NCI-H2196 (cell line): ENCODE results near the gene MEGF9.
"Not testable (repeated sequence)": the region's sequence is repeated elsewhere in the genome, so short reads cannot be mapped to it uniquely, and the experiment has no call there.

Experiments used
- DNase-seq: peaks from one replicate; lab custom pipeline; 2025; ENCODE audit not compliant: unreplicated experiment; lab: John Stamatoyannopoulos, UW

MEGF9 gene

DNA sequence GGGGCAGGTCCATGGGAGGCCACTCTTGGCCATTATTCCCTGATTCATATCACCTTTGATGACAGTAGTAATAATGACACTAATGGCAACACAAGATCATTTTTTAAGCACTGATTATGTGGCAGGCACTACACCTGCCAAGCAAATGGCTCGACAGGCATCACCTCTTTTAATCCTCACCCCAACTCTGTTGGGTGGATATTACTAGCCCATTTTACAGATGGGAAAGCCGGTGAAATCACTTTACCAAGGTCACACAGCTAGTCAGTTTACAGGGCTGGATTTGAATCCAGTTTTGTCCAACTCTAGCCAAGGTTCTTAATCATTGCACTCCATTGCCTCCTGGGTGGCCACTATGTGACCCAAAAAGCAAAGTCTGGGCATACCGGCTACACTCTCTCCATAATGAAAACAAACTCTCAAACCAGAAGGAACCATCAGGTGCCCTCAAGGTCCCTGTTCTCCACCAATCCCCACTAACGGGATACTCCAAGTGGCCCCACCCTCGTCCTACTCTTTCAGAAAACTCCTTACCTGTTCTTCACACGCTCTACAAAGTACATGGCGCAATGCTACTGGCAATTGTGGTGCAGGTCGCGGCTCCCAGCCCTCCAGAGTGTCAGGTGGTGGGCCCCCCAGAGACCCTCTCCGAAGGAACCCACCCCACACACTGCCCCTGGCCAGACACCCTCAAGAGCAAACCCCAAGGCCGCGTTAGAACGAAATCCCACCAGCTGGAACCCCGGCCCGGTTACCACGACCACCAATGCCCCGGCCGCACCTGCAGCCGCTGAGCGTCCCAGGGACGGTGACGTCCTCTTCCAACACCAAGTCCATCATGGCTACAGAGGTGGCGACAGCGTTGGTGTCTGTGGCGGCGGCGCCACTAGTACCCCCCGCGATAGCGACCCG lies 134.9 kb downstream of the MEGF9 start:
- DNase-seq, result peak; percentile 20

DNA sequence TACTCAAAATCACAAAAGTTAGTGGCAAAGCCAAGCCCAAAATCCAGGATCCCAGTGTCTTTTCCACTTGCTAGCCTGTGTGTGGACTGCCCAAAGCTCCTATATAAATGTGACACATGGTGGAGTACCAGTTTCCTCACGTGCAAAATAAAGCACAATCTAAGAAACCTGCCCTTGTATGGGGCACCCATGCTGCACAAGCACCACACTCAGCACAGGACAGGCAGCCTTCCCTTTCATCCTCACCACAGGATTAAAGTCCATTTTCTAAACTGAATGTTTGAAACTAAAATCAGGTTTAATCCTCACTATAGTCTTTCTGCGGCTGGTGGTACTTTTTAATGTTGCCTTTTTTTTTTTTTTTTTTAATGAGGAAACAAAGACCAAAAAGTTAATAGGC lies 139.8 kb downstream of the MEGF9 start:
- no peak for DNase-seq

DNA sequence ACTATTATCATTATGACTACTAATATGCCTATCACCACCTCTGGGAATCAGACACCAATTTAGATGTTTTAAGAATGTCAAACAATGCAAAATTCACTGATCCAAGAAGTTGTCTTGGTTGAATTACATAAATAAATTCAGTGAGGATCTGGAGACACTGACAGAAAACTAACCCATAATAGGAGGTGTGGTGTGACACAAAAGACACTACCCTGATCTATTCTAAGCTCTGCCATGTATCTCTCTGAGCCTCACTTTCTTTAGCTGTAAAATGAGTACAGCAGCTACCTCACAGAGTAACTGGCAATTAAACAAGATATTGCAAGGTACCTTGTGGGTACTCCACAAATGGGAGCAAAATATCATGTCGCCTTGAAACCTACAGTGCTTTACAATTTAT lies 141.8 kb downstream of the MEGF9 start:
- no peak for DNase-seq

DNA sequence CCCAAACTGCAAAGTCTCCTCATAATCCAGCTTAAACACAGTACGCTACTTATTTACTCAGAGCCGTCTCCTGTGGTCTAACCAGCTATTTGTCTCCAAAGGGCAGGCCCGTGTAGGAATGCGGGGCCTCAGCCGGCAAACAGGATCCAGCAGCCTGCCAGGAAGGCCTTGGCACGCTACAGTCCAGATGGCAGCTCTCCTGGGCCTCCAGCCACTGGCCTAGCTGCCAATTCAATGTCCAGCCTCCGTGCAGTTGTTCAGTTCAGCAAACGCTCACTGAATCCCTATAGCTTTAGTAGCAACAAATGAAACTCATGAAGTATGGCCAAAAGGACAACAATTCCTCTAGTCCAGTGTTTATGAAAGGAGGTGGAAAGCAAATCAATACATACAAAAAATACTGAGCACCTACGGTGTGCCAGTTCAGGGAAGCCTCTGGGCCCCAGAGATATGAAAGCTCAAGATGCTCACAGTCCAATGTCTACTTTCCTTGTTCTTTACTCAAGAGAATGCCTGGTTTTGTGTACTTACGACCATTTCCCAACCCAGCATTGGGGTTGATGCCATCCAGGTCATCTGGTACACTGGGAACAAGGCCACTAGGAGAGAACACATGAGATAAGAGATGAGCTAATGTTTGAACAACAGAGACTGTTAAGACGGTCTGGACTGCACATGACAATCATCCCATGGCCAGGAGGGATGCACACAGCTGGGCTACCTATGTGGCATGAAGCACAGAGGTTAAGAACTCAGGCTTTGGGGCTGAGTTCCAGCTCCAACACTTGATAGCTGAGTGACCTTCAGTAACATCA lies 142.6 kb downstream of the MEGF9 start:
- peak; percentile 40 for DNase-seq

DNA sequence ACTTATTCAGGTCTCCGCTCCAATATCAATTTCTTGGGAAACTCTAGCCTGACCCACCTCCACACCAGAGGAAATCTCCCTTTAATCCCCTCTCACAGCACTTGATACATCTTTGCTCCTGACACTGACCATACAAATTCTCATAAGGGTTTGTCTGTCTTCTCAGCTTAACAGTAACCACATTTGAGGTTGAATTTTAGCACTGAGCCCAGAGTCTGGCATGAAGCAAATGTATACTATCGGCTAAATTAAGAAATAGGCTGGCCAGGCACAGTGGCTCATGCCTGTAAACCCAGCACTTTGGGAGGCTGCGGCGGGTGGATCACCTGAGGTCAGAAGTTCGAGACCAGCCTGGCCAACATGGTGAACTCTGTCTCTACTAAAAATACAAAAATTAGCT lies 144.0 kb downstream of the MEGF9 start:
- DNase-seq, result no peak

DNA sequence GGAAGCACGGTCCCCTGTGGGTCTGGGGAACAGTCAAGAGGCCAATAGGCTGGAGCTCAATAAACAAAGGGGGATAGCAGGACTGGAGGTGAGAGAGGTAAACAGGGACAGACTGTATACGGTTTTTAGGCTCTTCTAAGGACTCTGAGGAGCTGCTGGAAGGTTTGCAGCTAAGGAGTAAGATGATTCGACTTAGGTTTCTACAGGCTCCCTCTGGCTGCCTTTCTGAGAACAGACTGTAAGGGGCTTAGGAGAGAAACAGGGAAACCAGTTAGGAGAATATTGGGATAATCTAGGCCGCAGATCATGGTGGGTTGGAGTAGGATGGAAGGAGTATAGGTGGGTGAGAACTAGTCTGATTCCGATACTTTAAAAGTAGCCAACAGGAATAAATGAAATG lies 144.7 kb downstream of the MEGF9 start:
- no peak for DNase-seq

DNA sequence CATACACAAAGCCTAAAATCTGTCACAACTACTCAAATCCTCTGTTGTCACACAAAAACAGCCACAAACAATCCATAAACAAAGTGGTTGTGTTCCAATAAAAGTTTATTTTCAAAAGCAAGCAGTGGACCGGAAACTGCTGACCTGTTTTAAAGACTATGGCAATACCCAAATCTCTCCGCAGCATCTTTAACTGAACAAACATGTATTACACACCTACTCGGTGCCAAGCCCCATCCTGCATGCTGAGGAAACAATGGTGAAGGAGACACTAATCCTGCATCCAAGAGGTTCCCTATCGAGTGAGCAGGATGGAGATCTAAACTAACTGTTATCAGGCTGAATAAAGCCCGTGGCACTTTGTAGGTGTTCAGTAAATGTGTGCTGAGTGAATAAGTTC lies 145.5 kb downstream of the MEGF9 start:
- no peak for DNase-seq

DNA sequence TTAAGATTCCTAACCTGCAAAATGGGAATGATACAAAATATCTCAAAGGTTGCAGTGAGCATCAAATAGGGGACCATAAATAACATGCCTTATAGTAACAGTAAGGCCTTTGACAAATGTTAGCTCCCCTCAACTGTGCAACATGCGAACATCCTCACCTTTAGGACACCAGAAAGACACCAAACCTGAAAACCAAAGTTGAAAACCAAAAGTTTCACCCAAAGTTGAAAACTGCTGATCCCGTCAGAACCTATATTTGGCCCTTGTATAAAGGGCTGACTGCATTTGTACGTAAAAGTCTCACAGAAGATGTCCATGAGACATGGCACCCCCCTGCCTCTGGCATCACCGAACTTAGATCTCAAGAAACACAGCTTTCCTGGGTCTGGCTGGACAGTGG lies 146.4 kb downstream of the MEGF9 start:
- DNase-seq, result no peak

DNA sequence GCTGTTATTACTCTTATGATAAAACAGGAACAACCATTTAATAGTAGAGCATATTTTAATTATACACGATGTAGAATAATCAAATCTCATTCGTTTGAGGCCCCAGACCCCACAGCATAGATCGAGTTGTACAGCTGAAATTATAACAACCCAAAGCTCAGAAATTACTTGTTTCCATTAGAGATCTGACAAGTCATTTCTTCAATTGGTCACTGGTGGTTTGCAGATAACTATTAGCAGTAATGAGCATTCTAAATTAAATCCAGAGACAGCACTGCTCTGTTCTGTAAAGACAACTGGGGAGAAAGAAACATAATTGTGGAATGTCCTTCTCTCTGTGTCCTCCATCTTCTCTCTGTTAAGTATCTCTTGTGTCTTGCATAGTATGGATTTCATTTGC lies 147.2 kb downstream of the MEGF9 start:
- no peak for DNase-seq

DNA sequence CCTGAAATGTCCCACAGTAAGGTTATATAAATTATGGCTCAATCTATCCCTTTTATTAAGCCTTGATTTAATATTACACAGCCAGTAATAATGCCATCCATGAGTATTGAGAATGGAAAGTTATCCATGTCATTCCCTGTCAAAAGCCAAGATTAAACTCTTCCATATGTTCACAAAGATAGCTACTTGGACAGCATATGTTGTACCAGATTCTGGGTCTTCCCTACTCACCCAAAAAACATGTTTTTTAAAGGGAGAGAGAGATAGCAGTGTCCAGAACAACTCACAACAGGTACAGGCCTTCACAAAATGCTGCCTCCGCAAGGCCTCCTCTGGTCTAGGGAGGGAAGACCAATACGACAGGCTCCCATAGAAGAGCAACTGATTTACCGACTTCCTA lies 149.7 kb downstream of the MEGF9 start:
- no peak for DNase-seq

DNA sequence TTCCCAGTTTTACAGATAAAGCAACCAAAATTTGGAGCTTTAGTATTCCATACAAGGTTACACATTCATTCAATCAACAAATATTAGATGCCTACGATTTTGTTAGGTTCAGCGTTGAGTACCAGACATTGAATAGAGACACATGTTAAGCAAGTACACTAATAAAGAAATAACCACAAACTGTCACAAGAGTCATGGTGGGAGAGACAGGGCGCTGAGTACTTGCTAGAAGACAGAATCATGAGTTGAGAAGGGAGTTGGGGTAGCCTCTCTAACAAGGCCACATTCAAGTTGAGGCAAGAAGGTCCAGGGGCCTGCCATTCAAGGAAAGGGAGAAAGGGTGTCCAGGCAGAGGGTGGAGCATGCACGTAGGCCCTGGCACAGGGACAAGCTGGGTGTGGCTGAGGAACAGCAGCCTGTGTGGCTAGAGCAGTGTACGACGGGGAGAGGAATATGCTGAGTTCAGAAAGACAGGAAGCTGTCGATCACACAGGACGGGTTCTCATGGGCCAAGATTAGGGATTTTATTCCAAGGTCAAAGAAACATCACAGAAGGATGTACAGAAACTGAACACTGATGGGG lies 151.3 kb downstream of the MEGF9 start:
- no peak for DNase-seq

DNA sequence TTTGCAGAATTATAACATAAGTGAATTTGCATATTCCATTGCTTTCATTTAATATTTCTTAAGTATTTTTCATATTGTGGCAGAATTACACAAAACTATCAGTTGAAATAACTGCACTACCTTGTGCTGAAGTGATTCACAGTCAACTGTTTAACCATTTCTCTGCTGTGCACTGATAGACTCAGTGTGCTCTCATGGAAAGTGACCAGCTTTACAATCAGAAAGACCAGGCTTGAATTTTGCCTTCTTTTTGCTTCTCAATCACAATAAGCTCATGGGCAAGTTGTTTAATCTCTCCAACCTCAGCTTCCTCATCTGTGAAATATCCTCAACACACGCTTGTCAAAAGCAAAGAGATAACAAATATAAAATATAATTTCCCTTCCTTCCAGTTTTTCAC lies 152.6 kb downstream of the MEGF9 start:
- no peak for DNase-seq

DNA sequence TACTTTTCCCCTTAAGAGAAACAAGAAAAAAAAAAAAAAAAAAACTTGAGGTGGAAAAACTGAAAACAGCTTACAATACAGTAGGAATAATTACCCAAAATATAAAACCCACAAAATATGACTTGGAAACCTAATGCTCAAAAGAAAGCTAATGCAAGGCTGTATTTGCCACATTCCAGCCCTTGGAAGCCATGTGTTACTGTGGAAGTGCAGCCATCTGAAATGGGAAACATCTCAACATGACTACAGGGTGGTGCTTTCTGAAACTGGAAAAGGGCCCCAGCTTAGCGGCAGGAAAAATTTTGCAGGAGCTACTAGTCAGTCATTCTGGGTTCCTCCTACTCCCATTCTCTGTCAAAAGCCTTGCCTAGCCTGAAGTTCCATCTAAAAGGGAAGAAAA lies 154.7 kb downstream of the MEGF9 start:
- DNase-seq, result no peak

DNA sequence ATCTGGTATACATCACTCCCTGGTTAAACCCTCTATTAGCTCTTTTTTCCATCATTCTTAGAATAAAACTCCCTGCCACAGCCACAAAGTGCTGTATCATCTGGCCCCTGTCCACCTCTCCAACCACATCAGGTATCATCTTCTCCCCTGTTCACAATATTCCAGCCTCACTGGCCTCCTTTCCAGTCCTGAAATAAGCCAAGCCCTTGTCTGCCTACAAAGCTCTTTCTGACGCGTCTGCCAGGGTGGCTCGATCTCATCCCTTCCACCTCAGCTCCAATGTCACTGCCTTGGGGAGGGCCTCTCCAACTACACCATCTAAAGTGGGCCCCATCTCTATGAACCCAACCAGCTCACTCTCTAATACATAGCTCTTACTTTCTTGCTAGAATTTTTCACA lies 155.8 kb downstream of the MEGF9 start:
- DNase-seq, result no peak

DNA sequence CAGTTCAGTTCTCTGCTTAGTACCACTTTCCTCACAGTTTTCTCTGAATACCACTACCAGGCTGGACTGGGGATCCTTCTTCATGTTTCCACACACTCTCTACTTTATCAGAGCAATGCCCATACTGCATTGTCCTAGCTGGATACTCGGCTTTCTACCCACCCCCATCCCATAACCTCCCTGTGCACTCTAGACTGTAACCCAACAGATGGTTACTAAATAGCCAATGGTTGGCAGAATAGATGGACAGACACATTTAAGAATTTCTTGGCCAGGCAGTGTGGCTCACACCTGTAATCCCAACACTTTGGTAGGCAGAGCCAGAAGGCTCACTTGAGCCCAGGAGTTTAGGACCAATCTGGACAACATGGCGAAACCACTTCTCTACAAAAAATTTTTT lies 157.1 kb downstream of the MEGF9 start:
- no peak for DNase-seq

DNA sequence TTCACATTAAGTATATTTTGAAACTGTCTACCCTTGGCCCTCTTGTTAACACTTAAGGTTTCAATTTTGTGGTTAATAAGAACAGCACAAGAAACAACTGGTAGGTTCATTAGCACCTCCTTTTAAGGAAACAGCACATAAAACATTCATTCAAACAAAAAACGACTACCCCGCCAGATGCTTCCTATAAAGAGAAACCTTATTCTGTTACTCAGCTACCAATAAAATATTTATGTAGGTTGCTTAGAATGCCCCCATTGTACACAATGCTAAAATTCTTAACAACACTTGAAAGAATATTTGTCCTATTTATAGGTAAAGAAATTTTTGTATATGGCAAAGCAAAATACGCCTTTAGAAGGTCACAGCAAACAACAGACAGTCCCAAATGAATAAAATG lies 157.5 kb downstream of the MEGF9 start:
- no peak for DNase-seq

DNA sequence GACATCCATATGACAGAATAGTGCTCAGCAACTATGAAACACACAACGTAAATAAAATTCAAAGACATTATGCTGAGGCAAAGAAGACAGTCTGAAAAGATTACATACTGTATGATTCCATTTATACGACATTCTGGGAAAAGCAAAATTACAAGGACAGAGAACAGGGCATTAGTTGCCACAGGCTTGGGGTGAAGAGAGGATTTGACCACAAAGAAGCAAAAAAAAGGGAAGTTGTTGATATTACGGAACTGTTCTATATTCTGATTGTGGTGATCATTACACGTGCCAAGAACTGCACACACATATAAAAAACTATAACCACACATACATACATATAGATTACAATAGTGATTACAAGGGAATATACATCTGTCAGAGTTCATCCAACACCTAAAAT lies 158.4 kb downstream of the MEGF9 start:
- no peak for DNase-seq

DNA sequence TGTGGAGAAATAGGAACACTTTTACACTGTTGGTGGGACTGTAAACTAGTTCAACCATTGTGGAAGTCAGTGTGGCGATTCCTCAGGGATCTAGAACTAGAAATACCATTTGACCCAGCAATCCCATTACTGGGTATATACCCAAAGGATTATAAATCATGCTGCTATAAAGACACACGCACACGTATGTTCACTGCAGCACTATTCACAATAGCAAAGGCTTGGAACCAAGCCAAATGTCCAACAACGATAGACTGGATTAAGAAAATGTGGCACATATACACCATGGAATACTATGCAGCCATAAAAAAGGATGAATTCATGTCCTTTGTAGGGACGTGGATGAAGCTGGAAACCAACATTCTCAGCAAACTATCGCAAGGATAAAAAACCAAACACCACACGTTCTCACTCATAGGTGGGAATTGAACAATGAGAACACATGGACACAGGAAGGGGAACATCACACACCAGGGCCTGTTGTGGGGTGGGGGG lies 162.0 kb downstream of the MEGF9 start:
- DNase-seq, result not testable (repeated sequence)
